ENCODE measurements around the gene FBXW9.
"Not testable (repeated sequence)": the region's sequence is repeated elsewhere in the genome, so short reads cannot be mapped to it uniquely, and the experiment has no call there.

Gene FBXW9

GRCh38 chr19:12680034-12680433, 16.4 kb downstream of the FBXW9 start:
- DNase-seq, result no peak

GRCh38 chr19:12678039-12678438, 18.4 kb downstream of the FBXW9 start:
- DNase-seq, result not testable (repeated sequence)

- DNase-seq, result no peak
Observed at GRCh38 chr19:12676928-12677327, 19.5 kb downstream of the FBXW9 start.

DNA sequence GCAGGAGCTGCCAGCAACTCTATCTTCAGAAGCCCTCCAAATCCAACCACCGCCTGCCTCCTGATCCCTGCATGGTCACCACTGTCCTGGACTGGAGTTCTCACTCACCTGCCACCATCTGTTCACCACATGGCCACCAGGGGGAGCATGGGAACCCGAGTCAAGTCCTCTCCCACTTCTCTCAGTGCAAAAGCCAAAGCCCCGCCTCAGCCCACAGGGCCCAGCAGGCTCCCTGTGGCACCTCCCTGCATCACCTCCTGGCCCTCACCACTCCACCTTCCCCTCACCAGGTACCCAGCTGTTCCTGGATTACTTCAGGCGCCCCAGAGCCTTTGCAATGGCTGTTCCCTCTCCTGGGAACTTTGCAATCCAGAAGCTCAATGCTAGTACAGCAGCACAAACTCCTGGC, 20.0 kb downstream of the FBXW9 start:
- peak; percentile 17 for DNase-seq

- no peak for DNase-seq
Observed at GRCh38 chr19:12675940-12676339, 20.5 kb downstream of the FBXW9 start.

DNA sequence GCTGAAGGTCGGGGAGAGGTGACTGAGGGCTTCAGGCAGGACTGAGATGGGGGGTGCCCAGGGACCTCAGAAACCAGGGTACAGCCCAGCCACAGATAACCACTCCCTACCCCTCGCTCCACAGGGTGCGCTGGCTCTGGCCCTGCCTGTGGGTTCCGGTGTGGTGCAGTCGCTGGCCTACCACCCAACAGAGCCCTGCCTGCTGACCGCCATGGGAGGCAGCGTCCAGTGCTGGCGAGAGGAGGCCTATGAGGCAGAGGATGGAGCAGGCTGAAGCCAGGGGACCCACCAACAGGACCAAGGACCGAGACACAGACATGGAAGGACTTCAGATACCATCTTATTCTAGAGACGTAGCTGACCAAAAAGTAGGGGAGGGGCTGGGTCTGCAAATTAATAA, 21.0 kb downstream of the FBXW9 start:
- DNase-seq, result no peak

GRCh38 chr19:12672744-12673143, 23.7 kb downstream of the FBXW9 start:
- peak; percentile 5 for DNase-seq

- DNase-seq, result no peak
Observed at GRCh38 chr19:12670159-12670928, 26.1 kb downstream of the FBXW9 start.

DNA sequence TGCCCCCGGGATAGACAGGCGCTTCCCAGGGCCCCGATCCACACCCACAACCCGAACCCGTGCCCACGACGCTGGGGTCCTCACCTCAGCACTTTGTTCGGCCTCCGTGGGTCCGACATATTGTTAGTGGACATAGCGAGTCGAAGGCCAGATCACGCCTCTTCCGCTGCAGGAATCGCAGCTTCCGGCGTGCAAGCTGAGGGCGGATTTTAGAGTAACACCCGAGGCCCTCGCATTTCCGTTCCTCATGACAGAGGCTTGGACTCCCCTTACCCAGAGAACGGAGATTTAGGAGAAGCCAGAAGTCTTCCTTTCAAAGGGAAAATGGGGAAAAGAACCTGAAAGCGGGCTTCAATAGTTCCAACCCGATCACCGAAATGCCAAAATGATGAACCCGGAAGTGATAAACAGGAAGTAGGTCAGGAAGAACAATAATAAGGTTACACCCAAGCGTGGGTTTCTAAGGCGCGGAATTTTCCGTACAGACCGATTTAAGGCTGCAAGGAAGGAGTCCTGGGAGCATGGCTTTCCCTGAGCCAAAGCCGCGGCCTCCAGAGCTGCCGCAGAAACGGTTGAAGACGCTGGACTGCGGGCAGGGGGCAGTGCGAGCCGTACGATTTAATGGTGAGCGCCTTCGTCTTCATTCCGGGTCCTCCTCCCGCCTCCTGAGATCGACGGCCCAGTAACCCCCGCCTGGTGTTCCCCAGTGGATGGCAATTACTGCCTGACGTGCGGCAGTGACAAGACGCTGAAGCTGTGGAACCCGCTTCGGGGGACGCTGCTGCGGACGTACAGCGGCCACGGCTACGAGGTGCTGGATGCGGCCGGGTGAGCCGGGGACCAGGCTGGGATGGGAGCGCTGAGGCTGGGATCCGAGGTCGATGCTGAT, 26.9 kb downstream of the FBXW9 start:
- peak; percentile 62 for DNase-seq

- DNase-seq, result no peak
Observed at GRCh38 chr19:12668932-12669269, 27.5 kb downstream of the FBXW9 start.

DNA sequence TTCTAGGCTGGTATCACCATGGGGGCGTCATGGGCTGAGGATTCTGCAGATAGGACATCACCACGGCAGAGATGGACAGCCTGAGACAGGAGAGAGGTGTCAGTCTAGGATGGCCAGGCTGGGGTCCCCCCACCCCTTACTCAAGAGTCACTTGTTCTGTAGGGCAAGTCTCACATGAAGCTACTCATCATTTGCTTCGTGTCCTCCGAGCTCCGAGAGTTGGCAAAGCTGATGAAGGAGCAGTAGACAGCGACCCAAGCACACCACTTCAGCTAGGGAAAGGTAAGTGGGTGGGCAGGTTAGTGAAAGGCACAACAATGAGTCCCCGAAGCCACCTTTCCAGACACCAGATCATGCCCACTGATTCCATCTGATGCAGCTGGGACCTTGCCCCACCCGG, 28.1 kb downstream of the FBXW9 start:
- no peak for DNase-seq

- no peak for DNase-seq
Observed at GRCh38 chr19:12667731-12668302, 28.6 kb downstream of the FBXW9 start.

GRCh38 chr19:12666265-12667048, 30.0 kb downstream of the FBXW9 start, which contains the start of the genes MAN2B1 and WDR83:
Gene MAN2B1, minus strand, starts transcription at chr19:12666742. Its CDS starts 41 bp downstream, at chr19:12666701.
Gene WDR83, plus strand, starts transcription at chr19:12666807. Its CDS starts 2,984 bp downstream, at chr19:12669791.
- peak; percentile 21 for DNase-seq

GRCh38 chr19:12665671-12666264, 30.7 kb downstream of the FBXW9 start:
- DNase-seq, result no peak

DNA sequence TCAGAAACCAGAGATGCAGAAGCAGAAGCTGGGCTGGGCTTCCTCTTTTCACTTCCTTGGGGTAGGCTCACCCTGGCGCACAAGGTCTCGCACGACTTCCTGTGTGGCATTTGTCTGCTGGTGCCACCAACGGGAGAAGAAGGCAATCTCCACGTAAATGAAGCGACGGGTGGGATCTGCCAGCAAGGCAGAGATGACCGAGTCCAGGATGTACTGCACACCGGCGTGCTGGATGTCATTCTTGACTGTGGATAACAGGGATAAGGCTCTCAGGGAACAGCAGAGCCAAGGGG, 31.2 kb downstream of the FBXW9 start:
- DNase-seq, result no peak

- no peak for DNase-seq
Observed at GRCh38 chr19:12664406-12665280, 31.8 kb downstream of the FBXW9 start.

DNA sequence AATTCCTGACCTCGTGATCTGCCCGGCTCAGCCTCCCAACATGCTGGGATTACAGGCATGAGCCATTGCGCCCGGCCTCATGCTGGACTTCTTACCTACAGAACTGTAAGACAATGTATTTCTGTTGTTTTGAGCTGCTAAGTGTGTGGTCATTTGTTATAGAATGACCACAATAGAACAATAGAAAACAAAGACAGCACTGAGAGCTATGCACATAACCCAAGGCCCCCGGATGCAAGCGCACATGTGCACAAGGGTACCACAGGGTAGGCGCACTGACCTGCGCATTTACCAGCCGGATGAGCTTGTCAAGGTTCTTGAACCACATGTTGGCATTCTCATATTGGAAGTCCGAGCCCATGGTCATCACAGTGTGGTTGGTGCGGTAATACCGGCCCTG, 35.5 kb downstream of the FBXW9 start:
- DNase-seq, result no peak

GRCh38 chr19:12657966-12658365, 38.5 kb downstream of the FBXW9 start:
- DNase-seq, result no peak

DNA sequence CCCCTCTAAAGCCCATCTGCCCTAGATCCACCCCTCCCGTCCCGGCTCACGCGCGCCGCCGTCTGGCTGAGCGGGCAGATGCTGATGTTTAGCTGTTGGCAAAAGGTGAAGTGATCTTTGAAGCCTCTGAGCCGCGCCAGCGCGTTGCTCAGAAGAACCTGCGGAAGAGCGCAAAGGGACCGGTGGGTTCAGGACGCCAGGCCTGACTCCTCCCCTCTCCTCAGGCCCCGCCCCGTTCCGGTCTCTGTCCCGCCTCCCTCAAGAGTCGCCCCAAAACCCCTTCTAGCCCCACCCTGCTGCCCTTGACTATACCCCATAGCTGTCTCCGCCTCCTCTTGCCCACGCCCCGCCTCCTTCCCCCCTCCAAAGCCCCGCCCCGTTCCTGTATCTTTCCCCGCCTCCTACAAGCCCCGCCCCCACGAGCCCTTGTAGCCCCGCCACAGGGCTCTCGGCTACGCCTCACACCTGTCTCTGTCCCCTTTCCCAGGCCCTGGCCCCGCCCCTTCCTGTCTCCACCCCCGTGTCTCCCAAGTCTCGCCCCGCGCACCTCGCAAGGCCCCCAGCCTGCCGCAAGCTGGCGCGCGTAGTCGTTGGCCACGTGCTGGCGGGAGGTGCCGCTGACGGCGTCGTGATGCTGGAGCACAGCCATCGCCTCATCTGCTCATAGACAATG, 39.4 kb downstream of the FBXW9 start:
- no peak for DNase-seq

DNA sequence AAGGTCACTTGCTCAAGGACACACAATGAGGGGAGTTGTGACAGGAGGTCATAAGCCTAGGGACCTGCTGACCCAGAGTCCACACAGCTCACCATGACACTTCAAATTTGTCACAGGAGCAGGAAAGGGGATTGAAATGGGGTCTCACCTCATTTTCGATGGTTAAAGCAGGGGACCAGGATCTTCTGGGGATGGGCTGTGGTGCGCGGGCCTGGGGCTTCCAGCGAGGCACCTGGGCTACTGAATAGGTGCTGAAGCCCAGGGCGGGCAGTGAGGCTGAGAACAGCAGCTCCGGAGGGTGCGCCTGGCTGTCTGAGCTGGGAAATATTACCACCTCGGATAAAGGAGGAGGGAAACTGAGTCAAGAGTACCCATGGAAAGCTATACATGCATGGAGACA, 40.9 kb downstream of the FBXW9 start:
- no peak for DNase-seq

GRCh38 chr19:12652219-12652618, 44.2 kb downstream of the FBXW9 start:
- DNase-seq, result no peak

All from NCI-H1694 treated with DMSO at 0.1 percent for 48 hours (cell line).